ENCODE results near the gene DPP9.

Gene DPP9

GRCh38 chr19:4707956-4708650, 15.5 kb downstream of the DPP9 start:
- Histone ChIP-seq H3K4me1 (ENCODE audit: control insufficient read depth, low read length) (no peaks in the 10 kb centered on the region), H3K27ac (ENCODE audit: low read depth, low read length) (no peak overlapping the region), H3K4me3 (ENCODE audit: low read length) (no peak overlapping the region), H4K20me1 (ENCODE audit: control insufficient read depth, insufficient read depth, low read depth, low read length) (no peaks in the 10 kb centered on the region), H3K9me2 (replicated peaks; ENCODE audit: control insufficient read depth, low read length) (no peaks in the 10 kb centered on the region), H3K27me3 (ENCODE audit: control insufficient read depth, low read length) (no peaks in the 10 kb centered on the region), H3K79me2 (ENCODE audit: control insufficient read depth, low read length) (no peaks in the 10 kb centered on the region; the same call in 1 of the 2 replicates), H3K4me2 (ENCODE audit: low read length) (no peak overlapping the region), H3K9me3 (ENCODE audit: control insufficient read depth, insufficient read depth, low read length) (no peaks in the 10 kb centered on the region), H3F3A (ENCODE audit: control insufficient read depth, insufficient read depth) (no peaks in the 10 kb centered on the region), H3K36me3 (ENCODE audit: control insufficient read depth, low read length) (peaks cover 44% of the 10 kb centered on the region)
- no peak for TF ChIP-seq CTCF (IDR thresholded peaks at IDR 0.05; ENCODE audit: low read depth, low read length, poor library complexity, severe bottlenecking)
- no peak for TF ChIP-seq EZH2phosphoT487 (IDR thresholded peaks at IDR 0.05; ENCODE audit: borderline replicate concordance, low read length)

GRCh38 chr19:4707322-4707721, 16.3 kb downstream of the DPP9 start:
- no peaks in the 10 kb centered on the region; the same call in 1 of the 2 replicates for H3K79me2 ChIP-seq (ENCODE audit: control insufficient read depth, low read length)
- H3K4me3 ChIP-seq (ENCODE audit: low read length), result no peak overlapping the region
- H3K27ac ChIP-seq (ENCODE audit: low read depth, low read length), result no peak overlapping the region
- H3K9me3 ChIP-seq (ENCODE audit: control insufficient read depth, insufficient read depth, low read length), result no peaks in the 10 kb centered on the region
- H3K36me3 ChIP-seq (ENCODE audit: control insufficient read depth, low read length), result peaks cover 40% of the 10 kb centered on the region
- no peaks in the 10 kb centered on the region for H3K4me1 ChIP-seq (ENCODE audit: control insufficient read depth, low read length)
- H3K4me2 ChIP-seq (ENCODE audit: low read length), result no peak overlapping the region
- H4K20me1 ChIP-seq (ENCODE audit: control insufficient read depth, insufficient read depth, low read depth, low read length), result no peaks in the 10 kb centered on the region
- TF ChIP-seq EZH2phosphoT487 (IDR thresholded peaks at IDR 0.05; ENCODE audit: borderline replicate concordance, low read length), result no peak
- TF ChIP-seq CTCF (IDR thresholded peaks at IDR 0.05; ENCODE audit: low read depth, low read length, poor library complexity, severe bottlenecking), result no peak
- no peaks in the 10 kb centered on the region for H3K27me3 ChIP-seq (ENCODE audit: control insufficient read depth, low read length)
- no peaks in the 10 kb centered on the region for H3F3A ChIP-seq (ENCODE audit: control insufficient read depth, insufficient read depth)
- no peaks in the 10 kb centered on the region for H3K9me2 ChIP-seq (replicated peaks; ENCODE audit: control insufficient read depth, low read length)

GRCh38 chr19:4705413-4706131, 18.1 kb downstream of the DPP9 start:
- Histone ChIP-seq H3K9me2 (replicated peaks; ENCODE audit: control insufficient read depth, low read length) (no peaks in the 10 kb centered on the region), H3K36me3 (ENCODE audit: control insufficient read depth, low read length) (peaks cover 44% of the 10 kb centered on the region), H3K4me3 (ENCODE audit: low read length) (no peak overlapping the region), H3K9me3 (ENCODE audit: control insufficient read depth, insufficient read depth, low read length) (no peaks in the 10 kb centered on the region), H3K4me2 (ENCODE audit: low read length) (no peak overlapping the region), H4K20me1 (ENCODE audit: control insufficient read depth, insufficient read depth, low read depth, low read length) (no peaks in the 10 kb centered on the region), H3K4me1 (ENCODE audit: control insufficient read depth, low read length) (no peaks in the 10 kb centered on the region), H3K27me3 (ENCODE audit: control insufficient read depth, low read length) (no peaks in the 10 kb centered on the region), H3K79me2 (ENCODE audit: control insufficient read depth, low read length) (no peaks in the 10 kb centered on the region), H3K27ac (ENCODE audit: low read depth, low read length) (no peak overlapping the region), H3F3A (ENCODE audit: control insufficient read depth, insufficient read depth) (no peaks in the 10 kb centered on the region)
- TF ChIP-seq EZH2phosphoT487 (IDR thresholded peaks at IDR 0.05; ENCODE audit: borderline replicate concordance, low read length) (no peak), CTCF (IDR thresholded peaks at IDR 0.05; ENCODE audit: low read depth, low read length, poor library complexity, severe bottlenecking) (no peak)

All from DOHH2 (cell line).